ENCODE measurements around the gene ST7. TPM values are rescaled to one million over a fixed set of nuclear protein-coding genes. Genes with fewer than 3 reads are reported as not detected.

The ST7 gene
- total and polyA plus RNA-seq, 2 of the 8 experiments (the other 6 are each of a cell fraction or from before 2014, with no cell fraction given), result 16.3 to 18.0 TPM

- Histone ChIP-seq H2AK5ac (ENCODE audit: low read depth, low read length) (no peak overlapping the region), H3K4me3 (ENCODE audit: extremely low read depth in 1 of 4, insufficient read depth in 2 of 4, low read depth in 3 of 4, low read length in 4 of 4) (no peak overlapping the region), H3K23me2 (ENCODE audit: low read depth, low read length) (no peaks in the 10 kb centered on the region), H3K14ac (ENCODE audit: insufficient read length) (no peak overlapping the region), H2AFZ (ENCODE audit: low read length) (no peak overlapping the region), H3K23ac (ENCODE audit: insufficient read length) (no peak overlapping the region), H3K4me1 (replicated peaks in 1 of 4; ENCODE audit: control insufficient read depth in 3 of 4, insufficient read depth in 4 of 4, low read length in 3 of 4) (peaks cover 0 to 3% (median 0%) of the 10 kb centered on the region in 4 experiments; a peak in 1 of 7 replicates), H3K56ac (replicated peaks; ENCODE audit: insufficient read length, low read depth, low read length) (no peak overlapping the region), H2BK12ac (ENCODE audit: low read depth, low read length) (no peak overlapping the region), H2BK15ac (ENCODE audit: low read length) (no peak overlapping the region), H2BK5ac (ENCODE audit: low read depth, low read length) (no peak overlapping the region), H2BK20ac (ENCODE audit: low read length) (no peak overlapping the region), H3K27ac (ENCODE audit: low read depth, low read length) (no peak overlapping the region), H3K18ac (ENCODE audit: extremely low read depth, low read length) (no peak overlapping the region), H4K8ac (ENCODE audit: extremely low read depth, insufficient read depth, low read length) (no peak overlapping the region), H3K79me2 (ENCODE audit: control insufficient read depth in 1 of 2, insufficient read depth in 2 of 2, low read length in 2 of 2) (no peaks in the 10 kb centered on the region), H3K79me1 (ENCODE audit: low read depth, low read length) (no peaks in the 10 kb centered on the region), H4K91ac (replicated peaks; ENCODE audit: insufficient read length, low read length) (no peak overlapping the region), H4K5ac (ENCODE audit: insufficient read length, low read depth, low read length) (no peak overlapping the region), H3K9ac (replicated peaks in 1 of 4; ENCODE audit: extremely low read depth in 1 of 4, low read depth in 3 of 4, low read length in 3 of 4) (no peak overlapping the region), H3K9me3 (ENCODE audit: insufficient read depth in 2 of 2, low read depth in 1 of 2, low read length in 1 of 2) (no peaks in the 10 kb centered on the region), H3K4ac (replicated peaks; ENCODE audit: insufficient read length, low read depth, low read length) (no peak overlapping the region), H2BK120ac (replicated peaks; ENCODE audit: low read depth, low read length) (no peak overlapping the region), H3K4me2 (ENCODE audit: insufficient read depth in 1 of 2, low read depth in 2 of 2, low read length in 2 of 2) (no peak overlapping the region), H3K27me3 (replicated peaks in 1 of 4; ENCODE audit: control insufficient read depth in 3 of 4, extremely low read depth in 1 of 4, insufficient read depth in 3 of 4, low read length in 3 of 4) (no peaks in the 10 kb centered on the region), H3K36me3 (ENCODE audit: control insufficient read depth in 2 of 4, insufficient read depth in 4 of 4, low read length in 3 of 4) (no peaks in the 10 kb centered on the region), H4K20me1 (replicated peaks in 1 of 2; ENCODE audit: control insufficient read depth in 1 of 2, insufficient read depth in 2 of 2, low read length in 2 of 2) (no peaks in the 10 kb centered on the region)
- ChIA-PET CTCF (ENCODE audit: partially characterized antibody) (interaction anchor here (0.5 to 1.1 kb wide), 2 partner anchors 9 to 303 kb away, joined by 3 to 6 read pairs; no protein-coding TSS in a partner anchor), POLR2A (ENCODE audit: partially characterized antibody) (no interaction called here)
- FAIRE-seq (no peak), DNase-seq (ENCODE audit: low read depth in 1 of 2, low spot score in 2 of 2) (no peak)
- WGBS, 2 experiments (ENCODE audit: extremely low coverage in 1 of 2, insufficient coverage in 1 of 2, insufficient read length in 1 of 2, insufficient replicate concordance in 2 of 2, low coverage in 1 of 2, low lambda C conversion rate in 2 of 2, missing lambda C conversion rate in 1 of 2), result 95% methylated on average over 8 of the region's 8 CpGs; no CpG with 5 or more reads in 1 of the 2 experiments
- no peak for TF ChIP-seq BACH1 (IDR thresholded peaks at IDR 0.05; ENCODE audit: low read length)
- no peak for TF ChIP-seq ATF2 (IDR thresholded peaks at IDR 0.05; ENCODE audit: low read length)
- TF ChIP-seq GTF2F1 (IDR thresholded peaks at IDR 0.05; ENCODE audit: borderline replicate concordance, low read depth, low read length), result no peak
- no peak for TF ChIP-seq NANOG (IDR thresholded peaks at IDR 0.05; ENCODE audit: insufficient read depth, low read depth, low read length, poor library complexity, severe bottlenecking)
- TF ChIP-seq HDAC2 (IDR thresholded peaks at IDR 0.05; ENCODE audit: borderline replicate concordance in 1 of 2, low read depth in 2 of 2, low read length in 2 of 2), result no peak
- no peak for TF ChIP-seq SIX5 (IDR thresholded peaks at IDR 0.05; ENCODE audit: low read depth, low read length)
- TF ChIP-seq, protein P1, sequence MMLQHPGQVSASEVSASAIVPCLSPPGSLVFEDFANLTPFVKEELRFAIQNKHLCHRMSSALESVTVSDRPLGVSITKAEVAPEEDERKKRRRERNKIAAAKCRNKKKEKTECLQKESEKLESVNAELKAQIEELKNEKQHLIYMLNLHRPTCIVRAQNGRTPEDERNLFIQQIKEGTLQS (IDR thresholded peaks at IDR 0.05; ENCODE audit: insufficient read depth, low read depth, low read length), result no peak
- TF ChIP-seq CTCF (IDR thresholded peaks at IDR 0.05; ENCODE audit: control extremely low read depth in 1 of 3, insufficient read depth in 1 of 3, low read depth in 1 of 3, low read length in 3 of 3), result no peak
- TF ChIP-seq BRCA1 (IDR thresholded peaks at IDR 0.05; ENCODE audit: low read depth, low read length), result no peak
Measured at GRCh38 chr7:117219485-117219884, 266.2 kb downstream of the ST7 start.

All from H1 (cell line).